H1 (cell line): ENCODE measurements around the gene HDAC6. TPM values are rescaled to one million over a fixed set of nuclear protein-coding genes. Genes with fewer than 3 reads are reported as not detected.

Experiments
- CTCF ChIA-PET: fragments of 300-600 bp; sonication (Branson Sonifier 250); formaldehyde crosslinking; loops from one replicate; lab custom pipeline; 2021; ENCODE audit not compliant: partially characterized antibody; lab: Charles Lee
- POLR2A ChIA-PET: fragments of 300-600 bp; sonication (Branson Sonifier 250); formaldehyde crosslinking; loops from one replicate; lab custom pipeline; 2021; ENCODE audit warnings: inconsistent platforms; ENCODE audit not compliant: partially characterized antibody; lab: Charles Lee
- DNase-seq, 2 experiments: peaks; one replicate each; pipeline versions ENCODE4 v3.0.0 to v3.0.0-alpha.2; 2010 to 2022; ENCODE audit warnings: low spot score in 2 of 2, low read depth in 1 of 2, mixed read lengths in 1 of 2
- FAIRE-seq: peaks from 2 replicates; lab custom pipeline; 2011; peaks lifted over from hg19 to GRCh38; lab: Jason Lieb, UNC
- H2AFZ ChIP-seq: 2 replicates; pipeline ENCODE4 v1.8.1; 2012; ENCODE audit warnings: low read length, inconsistent platforms
- H2AK5ac ChIP-seq: 2 replicates; pipeline ENCODE4 v1.6.1; 2013; ENCODE audit warnings: low read depth, low read length
- H2BK120ac ChIP-seq: replicated peaks from 2 replicates; pipeline ENCODE3; 2013; ENCODE audit warnings: low read depth, low read length, inconsistent platforms
- H2BK12ac ChIP-seq: 2 replicates; pipeline ENCODE4 v1.6.1; 2013; ENCODE audit warnings: low read depth, low read length
- H2BK15ac ChIP-seq: 2 replicates; pipeline ENCODE4 v1.6.1; 2013; ENCODE audit warnings: low read length
- H2BK20ac ChIP-seq: 2 replicates; pipeline ENCODE4 v1.6.1; 2013; ENCODE audit warnings: low read length
- H2BK5ac ChIP-seq: 2 replicates; pipeline ENCODE4 v1.6.1; 2013; ENCODE audit warnings: low read depth, low read length
- H3K14ac ChIP-seq: 2 replicates; pipeline ENCODE4 v1.6.1; 2013; ENCODE audit warnings: inconsistent platforms; ENCODE audit not compliant: insufficient read length
- H3K18ac ChIP-seq: 2 replicates; pipeline ENCODE4 v1.6.1; 2013; ENCODE audit warnings: low read length; ENCODE audit errors: extremely low read depth
- H3K23ac ChIP-seq: 2 replicates; pipeline ENCODE4 v1.6.1; 2013; ENCODE audit warnings: inconsistent platforms; ENCODE audit not compliant: insufficient read length
- H3K23me2 ChIP-seq: 2 replicates; pipeline ENCODE4 v1.6.1; 2013; ENCODE audit warnings: low read depth, low read length
- H3K27ac ChIP-seq: 2 replicates; pipeline ENCODE4 v1.6.1; 2011; ENCODE audit warnings: low read depth, low read length, inconsistent platforms
- H3K27me3 ChIP-seq, 4 experiments: replicated peaks in 1 of 4; 1 replicate in 1 of 4; 2 replicates in 3 of 4; pipeline versions ENCODE4 v1.6.1 to v1.8.1; 2011 to 2013; ENCODE audit warnings: low read length in 3 of 4, mild to moderate bottlenecking in 3 of 4, inconsistent platforms in 2 of 4, mixed read lengths in 2 of 4, moderate library complexity in 1 of 4; ENCODE audit not compliant: control insufficient read depth in 3 of 4, insufficient read depth in 3 of 4; ENCODE audit errors: extremely low read depth in 1 of 4
- H3K36me3 ChIP-seq, 4 experiments: 2 replicates each; pipeline versions ENCODE4 v1.6.1 to v1.8.1; 2011 to 2013; ENCODE audit warnings: mild to moderate bottlenecking in 4 of 4, low read length in 3 of 4, moderate library complexity in 2 of 4, control low read depth in 1 of 4, inconsistent platforms in 1 of 4; ENCODE audit not compliant: insufficient read depth in 4 of 4, control insufficient read depth in 2 of 4
- H3K4ac ChIP-seq: replicated peaks from 2 replicates; pipeline ENCODE3; 2013; ENCODE audit warnings: low read length, low read depth, mixed read lengths, inconsistent platforms; ENCODE audit not compliant: insufficient read length
- H3K4me1 ChIP-seq, 4 experiments: replicated peaks in 1 of 4; 1 replicate in 1 of 4; 2 replicates in 3 of 4; pipeline versions ENCODE4 v1.6.1 to v1.8.1; 2011 to 2013; ENCODE audit warnings: low read length in 3 of 4, inconsistent platforms in 2 of 4, mixed read lengths in 1 of 4; ENCODE audit not compliant: insufficient read depth in 4 of 4, control insufficient read depth in 3 of 4
- H3K4me2 ChIP-seq, 2 experiments: 2 replicates each; pipeline versions ENCODE4 v1.6.1 to v1.8.1; 2011 to 2013; ENCODE audit warnings: low read depth in 2 of 2, low read length in 2 of 2, control low read depth in 1 of 2, inconsistent platforms in 1 of 2, mild to moderate bottlenecking in 1 of 2; ENCODE audit not compliant: insufficient read depth in 1 of 2
- H3K4me3 ChIP-seq, 4 experiments: fragments of 200-600, 300-600 bp in 1 of 4; sonication (generic), shearing (Covaris generic), sonication (Bioruptor Twin) in 1 of 4; 2 replicates each; pipeline versions ENCODE4 v1.5.1 to v1.8.1; 2011 to 2016; ENCODE audit warnings: low read length in 4 of 4, low read depth in 3 of 4, control low read depth in 2 of 4, inconsistent platforms in 2 of 4, mild to moderate bottlenecking in 2 of 4, mixed read lengths in 1 of 4, moderate library complexity in 1 of 4; ENCODE audit not compliant: insufficient read depth in 2 of 4; ENCODE audit errors: extremely low read depth in 1 of 4
- H3K56ac ChIP-seq: replicated peaks from 2 replicates; pipeline ENCODE3; 2013; ENCODE audit warnings: low read depth, mild to moderate bottlenecking, mixed read lengths, low read length, inconsistent platforms; ENCODE audit not compliant: insufficient read length
- H3K79me1 ChIP-seq: 2 replicates; pipeline ENCODE4 v1.6.1; 2013; ENCODE audit warnings: low read depth, low read length, control low read depth
- H3K79me2 ChIP-seq, 2 experiments: 2 replicates each; pipeline versions ENCODE4 v1.6.1 to v1.8.1; 2012 to 2013; ENCODE audit warnings: low read length in 2 of 2, mild to moderate bottlenecking in 2 of 2, inconsistent platforms in 1 of 2; ENCODE audit not compliant: insufficient read depth in 2 of 2, control insufficient read depth in 1 of 2
- H3K9ac ChIP-seq, 4 experiments: replicated peaks in 1 of 4; 1 replicate in 1 of 4; 2 replicates in 3 of 4; pipeline versions ENCODE4 v1.6.1 to v1.8.1; 2011 to 2013; ENCODE audit warnings: low read depth in 3 of 4, low read length in 3 of 4, control low read depth in 2 of 4, mild to moderate bottlenecking in 2 of 4, moderate library complexity in 2 of 4, inconsistent platforms in 1 of 4; ENCODE audit errors: extremely low read depth in 1 of 4
- H3K9me3 ChIP-seq, 2 experiments: 2 replicates each; pipeline versions ENCODE4 v1.6.1 to v1.8.1; 2012 to 2013; ENCODE audit warnings: mild to moderate bottlenecking in 2 of 2, moderate library complexity in 2 of 2, control low read depth in 1 of 2, inconsistent platforms in 1 of 2, low read depth in 1 of 2, low read length in 1 of 2, mixed read lengths in 1 of 2; ENCODE audit not compliant: insufficient read depth in 2 of 2
- H4K20me1 ChIP-seq, 2 experiments: replicated peaks in 1 of 2; 2 replicates each; pipeline versions ENCODE3 to v1.8.1; 2011 to 2013; ENCODE audit warnings: inconsistent platforms in 2 of 2, low read length in 2 of 2, mild to moderate bottlenecking in 1 of 2; ENCODE audit not compliant: insufficient read depth in 2 of 2, control insufficient read depth in 1 of 2
- H4K5ac ChIP-seq: 2 replicates; pipeline ENCODE4 v1.6.1; 2013; ENCODE audit warnings: low read length, low read depth, mixed read lengths, inconsistent platforms; ENCODE audit not compliant: insufficient read length
- H4K8ac ChIP-seq: 2 replicates; pipeline ENCODE4 v1.8.0; 2013; ENCODE audit warnings: mild to moderate bottlenecking, moderate library complexity, low read length, inconsistent platforms; ENCODE audit not compliant: insufficient read depth; ENCODE audit errors: extremely low read depth
- H4K91ac ChIP-seq: replicated peaks from 2 replicates; pipeline ENCODE3; 2013; ENCODE audit warnings: low read length, mixed read lengths, inconsistent platforms; ENCODE audit not compliant: insufficient read length
- ATF3 ChIP-seq: IDR thresholded peaks from 2 replicates; pipeline ENCODE4 v1.6.1; 2011; ENCODE audit warnings: low read depth, mild to moderate bottlenecking, low read length; ENCODE audit not compliant: insufficient read depth
- BCL11A ChIP-seq, 2 experiments: IDR thresholded peaks; one replicate each; pipeline ENCODE4 v1.6.1; 2011; ENCODE audit warnings: low read depth in 2 of 2, low read length in 2 of 2, mild to moderate bottlenecking in 2 of 2
- BRCA1 ChIP-seq: IDR thresholded peaks from 2 replicates; pipeline ENCODE4 v1.6.1; 2012; ENCODE audit warnings: low read depth, low read length, improper control_type of control experiment
- CBX5 ChIP-seq: fragments of 300-800, 300-1000 bp; sonication (generic); IDR thresholded peaks from 2 replicates; pipeline ENCODE4 v1.7.1; 2016; ENCODE audit warnings: antibody characterized with exemption, low read length, low read depth
- CBX8 ChIP-seq: fragments of 300-800, 300-1000 bp; sonication (generic); IDR thresholded peaks from 2 replicates; pipeline ENCODE4 v1.7.1; 2016; ENCODE audit warnings: low read depth, low read length, borderline replicate concordance
- CHD1 ChIP-seq: IDR thresholded peaks from 2 replicates; pipeline ENCODE4 v1.6.1; 2012; ENCODE audit warnings: low read depth, low read length, improper control_type of control experiment
- EGR1 ChIP-seq: IDR thresholded peaks from 2 replicates; pipeline ENCODE4 v1.6.1; 2011; ENCODE audit warnings: low read depth, low read length, borderline replicate concordance
- GABPA ChIP-seq: IDR thresholded peaks from 2 replicates; pipeline ENCODE4 v1.6.1; 2011; ENCODE audit warnings: mild to moderate bottlenecking, low read length, moderate library complexity, borderline replicate concordance; ENCODE audit not compliant: insufficient read depth
- JUN ChIP-seq: IDR thresholded peaks from 2 replicates; pipeline ENCODE4 v1.6.1; 2011; ENCODE audit warnings: low read depth, mild to moderate bottlenecking, improper control_type of control experiment, low read length
- SAP30 ChIP-seq: fragments of 300-600 bp; sonication (generic); IDR thresholded peaks from 2 replicates; pipeline ENCODE4 v1.7.1; 2012; ENCODE audit warnings: low read length, moderate library complexity, mild to moderate bottlenecking, inconsistent platforms; ENCODE audit not compliant: insufficient read depth, insufficient replicate concordance
- SIN3A ChIP-seq, 2 experiments: IDR thresholded peaks in 1 of 2; conservative IDR thresholded peaks in 1 of 2; 2 replicates each; pipeline ENCODE4 v1.6.1; 2011 to 2012; ENCODE audit warnings: low read length in 2 of 2, improper control_type of control experiment in 1 of 2, low read depth in 1 of 2, mild to moderate bottlenecking in 1 of 2
- SUZ12 ChIP-seq: fragments of 200-600 bp; sonication (generic); IDR thresholded peaks from 2 replicates; pipeline ENCODE4 v1.6.1; 2012; ENCODE audit warnings: mild to moderate bottlenecking, inconsistent platforms, low read length, moderate library complexity, mixed read lengths
- WGBS, 2 experiments: shearing (Covaris generic) in 1 of 2; methylation state at CpG; one replicate each; pipeline versions ENCODE4 v1.1.6 to v1.1.7; 2013 to 2015; ENCODE audit warnings: low lambda C conversion rate in 2 of 2, mixed read lengths in 2 of 2, inconsistent platforms in 1 of 2, low coverage in 1 of 2, missing lambda C conversion rate in 1 of 2; ENCODE audit not compliant: insufficient replicate concordance in 2 of 2, insufficient coverage in 1 of 2, insufficient read length in 1 of 2; ENCODE audit errors: extremely low coverage in 1 of 2, missing lambda C conversion rate in 1 of 2; 5-methylcytosine and 5-hydroxymethylcytosine counted together
- polyA plus RNA-seq, 7 experiments: library from polyadenylated mRNA; depleted of rRNA in 3 of 7; stranded (reverse) in 5 of 7; unstranded in 2 of 7; fragments of >200 nt in 5 of 7; fragments of 200-250 nt in 2 of 7; gene quantifications; 1 replicate in 5 of 7; 2 replicates in 1 of 7; 4 replicates in 1 of 7; pipeline versions ENCODE4 v1.2.1 to v1.2.3, GENCODE V29; 2011 to 2013; ENCODE audit warnings: missing spikeins in 2 of 7, mixed read lengths in 2 of 7
- total RNA-seq: library from RNA; stranded (reverse); fragmentation: NEBNext Ultra II Directional; extraction: Animal tissue kit (Norgen Biotek cat#: 25700); gene quantifications from 2 replicates; pipeline ENCODE4 v1.2.1, GENCODE V29; 2021

Gene HDAC6
- total and polyA plus RNA-seq, 2 of the 8 experiments (the other 6 are each of a cell fraction or from before 2014, with no cell fraction given) = 34.0 to 51.8 TPM

- H2AK5ac ChIP-seq = no peak overlapping the region
- CTCF ChIA-PET = interaction anchor here (0.6 kb wide), 1 partner anchor 1055 kb away, joined by 3 read pairs; no protein-coding TSS in a partner anchor
- H3K27ac ChIP-seq = no peak overlapping the region
- no peak overlapping the region for H2BK120ac ChIP-seq
- no peaks in the 10 kb centered on the region for H3K9me3 ChIP-seq
- no peak overlapping the region for H2BK12ac ChIP-seq
- no peak overlapping the region for H3K23ac ChIP-seq
- H4K20me1 ChIP-seq = no peaks in the 10 kb centered on the region
- no peak for FAIRE-seq
- no peak overlapping the region for H4K5ac ChIP-seq
- H3K4me3 ChIP-seq = no peak overlapping the region
- H3K4me2 ChIP-seq = no peak overlapping the region
- H3K79me1 ChIP-seq = no peaks in the 10 kb centered on the region
- H4K8ac ChIP-seq = no peak overlapping the region
- H3K23me2 ChIP-seq = no peaks in the 10 kb centered on the region
- H3K27me3 ChIP-seq = no peaks in the 10 kb centered on the region
- H2BK5ac ChIP-seq = no peak overlapping the region
- no peaks in the 10 kb centered on the region for H3K79me2 ChIP-seq
- H2BK20ac ChIP-seq = no peak overlapping the region
- POLR2A ChIA-PET = interaction anchor here (0.9 to 1.6 kb wide), 3 partner anchors 8 to 174 kb away, joined by 3 read pairs; no protein-coding TSS in a partner anchor
- H3K9ac ChIP-seq = no peak overlapping the region
- H3K4me1 ChIP-seq = no peaks in the 10 kb centered on the region
- no peak overlapping the region for H3K18ac ChIP-seq
- H3K36me3 ChIP-seq = no peaks in the 10 kb centered on the region
- TF ChIP-seq JUN = no peak
- no peak for TF ChIP-seq SAP30
- no peak for TF ChIP-seq CBX8
- no peak for TF ChIP-seq ATF3
- TF ChIP-seq EGR1 = no peak
- TF ChIP-seq GABPA = no peak
- TF ChIP-seq BCL11A (IDR thresholded peaks at IDR 0.05; ENCODE audit: low read depth in 2 of 2, low read length in 2 of 2) = no peak
- TF ChIP-seq BRCA1 = no peak
- no peak for TF ChIP-seq SUZ12
- no peak for TF ChIP-seq SIN3A (conservative IDR thresholded peaks at IDR 0.05 in 1 of 2, IDR thresholded peaks at IDR 0.05 in 1 of 2; ENCODE audit: low read depth in 1 of 2, low read length in 2 of 2)
- no peak for TF ChIP-seq CBX5
- no peak for TF ChIP-seq CHD1
- TF ChIP-seq, all 59 proteins: peak for 0
- Histone ChIP-seq H4K91ac (no peak overlapping the region), H3K56ac (no peak overlapping the region), H3K14ac (no peak overlapping the region), H3K4ac (no peak overlapping the region), H2AFZ (no peak overlapping the region), H2BK15ac (no peak overlapping the region)
- WGBS, 2 experiments = 86% methylated on average over 3 of the region's 3 CpGs; no CpG with 5 or more reads in 1 of the 2 experiments
- DNase-seq = no peak
These were observed 17.1 kb upstream of the HDAC6 start for GRCh38 chrX:48784726-48785125.
